T-helper 9 cell (primary cell): ENCODE data around the gene PLA2G4A.

ENCODE experiments used
- DNase-seq: peaks from one replicate; pipeline ENCODE4 v3.0.0-alpha.2; 2020

Gene PLA2G4A

GRCh38 chr1:186978596-186979556 lies 150.1 kb downstream of the PLA2G4A start:
- no peak for DNase-seq

DNA sequence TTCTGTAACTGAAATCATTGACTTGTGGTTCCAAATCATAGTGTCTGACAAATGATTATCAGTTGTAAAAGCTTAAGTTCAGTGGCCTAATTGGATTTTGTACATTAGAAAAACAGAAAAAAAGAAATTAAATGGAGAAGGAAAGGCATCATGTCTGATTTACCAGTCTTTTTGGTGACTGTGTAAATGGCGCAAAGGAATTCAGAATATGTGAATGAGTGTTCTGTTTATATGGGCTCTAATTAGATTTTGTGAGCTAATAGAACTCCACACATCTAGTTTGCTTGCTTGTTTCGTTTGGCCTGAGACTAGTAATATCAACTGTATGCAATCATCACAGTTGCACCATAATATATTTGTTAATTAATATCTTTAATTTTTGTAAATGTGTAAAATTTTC lies 151.7 kb downstream of the PLA2G4A start:
- DNase-seq = no peak

DNA sequence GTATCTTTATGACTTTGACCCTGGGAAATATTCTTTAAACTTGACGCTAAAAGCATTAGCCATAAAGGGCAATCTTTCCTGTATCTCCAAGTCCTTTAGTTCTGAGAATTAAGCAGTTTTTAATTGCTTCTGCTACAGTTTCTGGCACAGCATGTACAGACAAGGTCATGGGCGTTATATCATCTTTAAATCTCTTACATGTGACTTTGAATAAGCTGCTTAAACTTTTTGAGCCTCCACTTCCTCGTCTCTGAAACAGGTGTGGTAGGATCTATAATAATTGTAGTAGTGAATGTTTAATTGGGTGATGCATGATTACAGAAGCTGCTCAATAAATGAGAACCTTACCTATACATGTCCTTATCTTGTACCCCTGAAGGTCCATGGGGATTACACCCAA lies 153.4 kb downstream of the PLA2G4A start:
- DNase-seq = no peak

- DNase-seq = no peak
Measured at GRCh38 chr1:186983327-186983726, 154.6 kb downstream of the PLA2G4A start.

DNA sequence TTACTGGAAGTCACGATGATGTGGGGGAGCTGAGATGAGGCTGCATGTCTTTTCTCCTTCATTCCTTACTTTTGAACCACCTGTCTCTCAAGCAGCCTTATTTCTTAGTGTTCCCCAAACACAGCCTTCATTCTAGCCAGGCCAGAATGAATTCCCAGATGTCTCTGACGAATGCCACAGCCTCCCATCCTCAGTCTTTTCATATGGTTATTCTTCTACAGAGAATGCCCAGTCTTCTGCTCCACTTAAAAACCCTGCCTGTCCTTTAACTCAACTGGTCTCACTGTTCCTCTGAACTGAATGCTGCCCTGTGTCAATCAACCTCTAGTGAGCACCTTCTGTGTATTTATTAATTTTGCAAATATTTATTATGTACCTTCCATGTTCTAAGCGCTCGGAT lies 156.2 kb downstream of the PLA2G4A start:
- DNase-seq = no peak

DNA sequence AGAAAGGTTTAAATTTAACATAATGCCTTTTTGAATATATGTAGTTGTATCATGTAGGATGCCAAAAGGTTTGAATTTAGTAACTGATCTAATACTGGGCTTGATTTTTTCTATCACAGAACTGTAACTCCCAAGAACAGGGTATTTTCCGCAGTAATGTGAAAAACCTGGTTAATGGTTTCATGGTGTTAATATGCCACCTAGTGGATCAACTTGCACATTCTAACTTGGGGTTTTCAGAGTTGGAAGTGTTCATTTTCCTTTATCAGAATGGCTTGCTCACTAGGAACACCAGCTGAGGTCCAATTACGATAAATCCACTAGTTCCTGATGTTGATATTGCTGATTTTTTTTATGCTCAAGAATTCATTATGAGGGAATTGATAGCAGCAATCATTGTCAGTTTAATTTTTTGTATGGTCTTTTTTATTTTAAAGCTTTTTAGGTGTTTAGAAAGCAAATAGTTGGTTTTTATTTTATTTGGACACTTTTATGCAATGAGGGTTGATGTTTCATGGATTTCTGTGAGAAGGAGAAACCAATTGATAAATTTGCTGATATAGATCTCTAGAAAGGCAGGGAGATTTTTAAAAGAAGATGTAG lies 157.2 kb downstream of the PLA2G4A start:
- no peak for DNase-seq

DNA sequence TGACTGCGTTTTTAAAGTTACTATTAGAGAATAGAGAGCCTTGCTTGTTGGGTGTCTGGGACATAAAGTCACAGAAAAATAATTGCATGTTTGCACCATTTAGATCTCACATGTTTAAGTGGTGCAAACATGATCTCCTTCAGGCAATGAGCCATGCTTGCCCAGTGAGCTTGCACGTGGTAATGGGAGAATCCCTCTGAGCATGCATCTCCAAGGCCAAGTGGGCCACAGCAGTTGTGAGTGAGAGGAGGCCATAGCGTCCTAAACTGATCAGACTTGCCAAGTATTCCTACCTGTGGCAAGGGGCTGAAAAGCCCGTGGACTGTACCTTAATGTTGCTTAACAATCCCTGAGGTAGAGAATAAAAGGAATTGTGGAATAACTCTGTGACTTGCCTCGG lies 158.3 kb downstream of the PLA2G4A start:
- DNase-seq = no peak

- no peak for DNase-seq
Measured at GRCh38 chr1:186987769-186988168, 159.0 kb downstream of the PLA2G4A start.

DNA sequence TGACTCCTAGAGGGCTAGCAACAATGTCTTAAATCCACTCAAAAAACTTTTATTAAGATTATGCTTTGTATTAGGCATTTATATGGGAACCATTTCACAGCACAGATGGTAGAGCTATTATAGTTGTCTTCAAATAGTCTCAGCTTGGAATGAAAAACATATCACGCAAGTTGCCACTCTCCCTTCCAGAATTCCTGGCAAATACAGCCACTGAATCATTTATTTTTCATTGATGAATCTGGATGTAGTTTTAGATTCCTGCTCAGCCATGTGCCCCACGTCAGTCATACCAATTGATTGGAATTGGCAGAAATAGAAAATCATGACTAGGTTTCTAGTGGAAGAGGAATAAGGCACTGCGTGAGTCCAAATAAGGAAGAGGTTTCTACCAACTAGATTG lies 165.2 kb downstream of the PLA2G4A start:
- no peak for DNase-seq

DNA sequence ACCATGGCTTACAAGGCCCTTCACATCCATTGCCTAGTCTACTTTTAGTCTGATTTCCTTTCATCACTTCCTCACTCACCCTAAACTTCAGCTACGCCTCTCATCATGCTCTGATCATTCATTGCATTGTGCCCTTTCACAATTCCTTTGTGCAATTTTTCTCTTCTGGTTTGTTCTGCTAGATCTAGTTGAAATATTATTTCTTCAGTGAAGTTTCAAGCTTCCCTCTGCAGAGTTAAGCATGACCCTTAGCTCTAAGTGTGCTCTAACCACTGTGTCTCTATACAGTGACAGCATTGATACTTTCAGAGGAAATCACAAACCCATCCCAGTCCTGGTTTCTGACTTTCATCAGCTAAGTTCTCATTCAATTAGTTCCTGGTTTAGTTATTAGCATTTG lies 166.1 kb downstream of the PLA2G4A start:
- DNase-seq = no peak

DNA sequence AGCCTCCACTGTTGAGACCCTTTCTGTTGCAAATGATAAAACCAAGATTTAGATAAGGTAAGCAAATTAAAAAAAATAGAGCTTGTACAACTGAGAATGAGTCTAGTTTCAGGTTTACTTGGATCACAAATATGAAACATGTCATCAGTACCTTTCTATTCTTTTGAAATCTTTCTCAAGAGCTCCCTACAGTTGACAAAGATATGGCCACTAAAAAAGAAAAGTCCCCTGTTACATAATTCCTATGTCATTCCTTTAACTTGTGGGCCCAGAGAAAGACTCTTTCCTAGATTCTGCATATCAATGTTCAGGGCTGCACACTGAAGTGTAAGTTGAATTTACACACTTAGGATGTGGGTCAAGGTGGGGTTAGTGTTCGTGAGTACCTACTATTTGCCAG lies 168.1 kb downstream of the PLA2G4A start:
- DNase-seq = no peak

- no peak for DNase-seq
Measured at GRCh38 chr1:186997877-186998276, 169.1 kb downstream of the PLA2G4A start.

DNA sequence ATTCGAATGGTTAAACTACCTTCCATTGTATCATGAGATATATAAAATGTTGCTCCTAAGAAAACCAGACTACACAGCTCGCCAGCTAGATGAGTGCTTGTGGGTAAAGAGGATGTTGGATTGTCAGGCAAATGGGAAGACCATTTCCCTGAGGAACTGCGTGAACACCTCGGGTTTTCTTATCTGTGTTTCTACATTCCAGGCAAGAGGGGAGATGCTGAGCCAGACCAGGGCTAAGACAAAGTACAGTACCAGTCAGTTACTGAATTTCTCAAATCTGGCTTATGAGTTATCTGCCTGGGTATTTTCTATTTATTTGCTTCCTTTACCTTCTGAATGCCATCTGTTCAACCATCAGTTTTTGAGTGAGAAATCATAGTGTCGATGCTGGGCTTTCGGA lies 170.8 kb downstream of the PLA2G4A start:
- DNase-seq = no peak

- DNase-seq = no peak
Measured at GRCh38 chr1:187001198-187001889, 172.6 kb downstream of the PLA2G4A start.

DNA sequence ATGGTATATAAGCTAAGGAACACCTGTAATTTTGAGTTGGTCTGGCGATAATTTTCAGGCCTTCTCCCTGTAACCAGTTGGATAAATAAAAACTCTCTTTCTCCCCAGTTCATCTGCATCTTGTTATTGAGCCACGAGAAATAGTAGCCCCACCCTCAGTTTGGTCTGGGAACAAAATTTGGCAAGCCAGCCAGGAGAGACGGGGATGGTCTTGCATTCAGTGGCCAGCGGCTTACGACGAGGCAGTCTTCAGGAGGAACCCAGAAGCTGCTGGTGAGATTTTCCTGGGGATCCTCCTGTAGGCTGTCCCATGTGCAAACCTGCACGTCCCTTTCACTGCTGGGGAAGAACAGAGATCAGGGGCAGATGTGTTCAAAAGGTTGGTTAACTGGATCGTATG lies 174.6 kb downstream of the PLA2G4A start:
- no peak for DNase-seq

- no peak for DNase-seq
Measured at GRCh38 chr1:187006896-187007295, 178.1 kb downstream of the PLA2G4A start.

DNA sequence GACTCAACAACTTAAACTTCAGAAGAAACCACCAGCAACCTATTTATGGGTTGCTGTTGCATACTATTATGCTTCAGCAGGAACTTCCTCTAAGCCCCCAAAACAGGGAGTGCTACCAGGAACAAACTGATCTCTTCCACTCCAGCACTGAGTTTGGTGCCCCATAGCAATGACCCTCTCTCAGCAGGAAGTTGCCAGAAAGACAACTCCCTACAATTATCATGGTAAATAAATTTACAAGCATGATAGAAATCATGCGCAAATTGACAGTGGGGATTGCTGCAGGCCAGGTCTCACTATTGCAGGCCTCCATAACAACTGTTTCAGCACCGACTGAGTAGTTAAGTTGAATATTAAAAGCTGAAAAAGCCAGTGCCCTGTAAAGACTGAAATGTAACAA lies 180.6 kb downstream of the PLA2G4A start:
- no peak for DNase-seq

DNA sequence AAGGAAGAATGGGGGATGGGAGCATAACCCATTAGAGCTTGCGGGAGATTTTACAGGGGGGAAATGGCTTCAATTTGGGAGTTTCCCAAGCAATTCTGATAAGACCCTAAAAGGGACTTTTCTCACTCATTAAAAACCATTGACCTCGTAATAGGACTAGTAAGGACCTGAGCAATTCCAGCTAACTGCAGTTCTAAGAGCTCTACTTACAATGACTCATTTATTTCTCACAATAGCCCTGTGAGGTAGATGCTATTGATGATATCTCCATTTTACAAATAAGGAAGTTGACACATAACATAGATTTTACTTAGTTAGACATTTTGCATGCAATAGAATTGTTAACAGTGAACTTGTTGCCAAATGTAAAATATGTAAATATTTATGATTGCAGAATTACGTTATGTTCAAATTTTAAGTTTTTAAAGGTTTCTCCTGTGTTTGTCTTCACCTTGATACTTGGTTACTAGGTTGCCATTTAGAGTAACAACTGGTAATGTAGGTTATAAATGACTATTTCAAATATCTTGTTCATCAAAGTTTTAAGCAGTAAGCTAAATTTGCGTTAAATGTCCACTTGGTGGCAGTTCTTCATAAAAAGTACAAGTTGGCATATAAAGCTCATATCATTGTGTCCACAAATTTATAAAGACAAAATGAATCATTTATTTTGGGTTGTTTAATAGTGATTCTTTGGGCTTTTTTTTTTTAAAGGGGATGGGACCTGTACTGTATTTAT lies 182.0 kb downstream of the PLA2G4A start:
- DNase-seq = no peak

- DNase-seq = no peak
Measured at GRCh38 chr1:187013582-187014200, 184.9 kb downstream of the PLA2G4A start.

DNA sequence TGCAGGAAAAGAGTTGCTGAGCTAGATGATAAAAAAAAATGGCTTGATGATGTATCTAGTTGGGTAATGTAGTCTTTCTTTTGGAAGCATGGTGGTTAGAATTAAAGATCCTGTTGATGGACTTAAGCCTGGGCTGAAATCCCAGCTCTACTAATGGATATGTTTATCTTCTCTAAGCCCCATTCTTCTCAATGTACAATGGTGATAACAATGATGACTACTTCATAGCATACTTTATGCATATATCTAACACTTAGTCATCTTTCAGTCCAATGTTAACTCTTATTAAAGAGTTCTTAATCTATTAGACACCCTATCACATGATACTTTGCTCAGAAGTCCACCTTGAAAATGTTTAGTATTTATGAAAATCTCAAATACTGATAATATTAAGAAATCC lies 189.5 kb downstream of the PLA2G4A start:
- no peak for DNase-seq

- no peak for DNase-seq
Measured at GRCh38 chr1:187027253-187027652, 198.5 kb downstream of the PLA2G4A start.

DNA sequence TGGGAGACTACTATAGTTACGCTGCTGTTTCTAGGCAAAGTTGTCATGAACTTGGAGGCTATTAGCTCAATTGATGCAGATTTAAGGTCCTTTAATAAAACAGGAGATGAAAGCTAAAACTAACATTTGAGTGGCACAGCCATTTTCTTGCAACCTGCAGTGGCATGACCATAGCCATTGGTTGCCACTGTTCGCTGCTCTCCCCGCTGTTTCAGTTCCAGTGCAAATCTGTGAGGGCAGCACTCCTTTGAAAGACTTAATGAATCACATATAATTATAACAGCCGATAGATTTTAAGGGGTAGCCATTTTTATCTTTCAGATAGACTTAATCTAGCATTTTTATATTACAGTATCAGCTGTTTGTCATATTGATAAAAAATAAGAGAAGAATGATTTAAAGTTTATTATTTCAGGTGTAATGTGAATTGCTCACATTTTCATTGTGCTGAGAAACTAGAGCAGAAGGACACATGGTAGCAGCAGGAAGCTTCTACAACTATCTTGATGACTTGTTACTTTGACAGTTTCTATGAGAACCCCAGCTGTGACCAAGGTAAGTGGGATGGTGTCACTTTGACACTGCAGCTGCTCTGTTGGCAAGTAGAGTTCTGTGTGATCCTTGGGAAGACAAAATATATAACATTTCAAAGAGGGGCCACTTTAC lies 203.7 kb downstream of the PLA2G4A start:
- no peak for DNase-seq
